Measurements from ENCODE around the gene SH3YL1.

The SH3YL1 gene, protein sequence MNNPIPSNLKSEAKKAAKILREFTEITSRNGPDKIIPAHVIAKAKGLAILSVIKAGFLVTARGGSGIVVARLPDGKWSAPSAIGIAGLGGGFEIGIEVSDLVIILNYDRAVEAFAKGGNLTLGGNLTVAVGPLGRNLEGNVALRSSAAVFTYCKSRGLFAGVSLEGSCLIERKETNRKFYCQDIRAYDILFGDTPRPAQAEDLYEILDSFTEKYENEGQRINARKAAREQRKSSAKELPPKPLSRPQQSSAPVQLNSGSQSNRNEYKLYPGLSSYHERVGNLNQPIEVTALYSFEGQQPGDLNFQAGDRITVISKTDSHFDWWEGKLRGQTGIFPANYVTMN

DNA sequence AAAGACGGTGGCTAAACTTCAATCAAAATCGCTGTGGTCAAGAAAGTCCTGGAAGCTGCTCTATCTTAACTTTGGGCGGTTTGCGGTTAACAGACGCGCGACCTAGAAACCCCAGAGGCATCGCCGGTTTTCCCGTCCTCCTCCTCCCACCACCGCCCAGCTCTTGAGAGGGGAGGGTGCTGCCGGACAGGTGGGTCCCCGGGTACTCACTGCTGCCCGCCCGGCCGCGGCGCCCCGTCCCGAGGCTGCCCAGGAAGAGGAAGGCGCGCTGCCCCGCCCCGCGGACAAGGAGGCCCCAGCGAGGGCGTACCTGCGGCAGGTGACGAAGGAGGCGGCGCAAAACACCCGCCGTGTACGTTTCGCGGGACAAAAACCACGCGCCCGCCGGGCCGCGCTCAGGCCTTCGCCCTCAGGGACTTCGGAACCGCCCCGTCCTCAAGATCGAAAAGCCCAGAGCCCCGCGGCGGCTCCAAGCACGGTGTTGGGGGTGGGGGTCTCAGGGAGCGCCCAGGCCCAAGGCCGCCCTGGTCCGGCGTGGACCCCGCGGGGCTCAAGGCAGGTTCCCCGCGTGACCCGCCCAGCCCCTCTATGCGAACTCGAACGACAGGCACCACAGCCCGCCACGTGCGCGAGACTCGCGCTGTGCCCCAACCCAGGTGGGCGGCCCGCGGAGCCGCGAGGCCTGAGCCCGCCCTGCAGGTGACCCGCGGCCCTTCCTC, at the start of gene SH3YL1:
Gene SH3YL1, minus strand, starts transcription at position 259 of the 719 bp plus-strand sequence. Its CDS starts 48 bp downstream, at position 211.
- no peak for DNase-seq (ENCODE audit: low spot score)

DNA sequence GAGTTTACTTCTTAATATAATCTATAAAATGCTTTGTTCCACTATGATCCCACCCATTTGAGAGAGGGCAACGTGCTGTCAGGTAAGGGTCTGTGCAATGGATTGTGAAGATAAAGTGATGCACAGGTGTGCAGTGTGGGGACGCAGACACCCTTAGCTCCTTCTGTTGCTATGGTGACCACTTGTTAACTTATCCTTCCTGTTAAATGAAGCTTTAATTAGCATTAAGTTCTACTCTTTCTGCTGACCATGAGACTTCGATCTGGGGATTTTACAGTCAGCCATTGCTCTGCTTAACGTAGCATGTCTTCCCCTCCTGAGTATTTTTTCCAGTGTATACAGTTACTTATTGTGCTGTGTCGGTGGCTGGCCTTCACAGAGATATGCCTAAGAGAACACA, 47.2 kb upstream of the SH3YL1 start:
- no peak for DNase-seq (ENCODE audit: low spot score)

DNA sequence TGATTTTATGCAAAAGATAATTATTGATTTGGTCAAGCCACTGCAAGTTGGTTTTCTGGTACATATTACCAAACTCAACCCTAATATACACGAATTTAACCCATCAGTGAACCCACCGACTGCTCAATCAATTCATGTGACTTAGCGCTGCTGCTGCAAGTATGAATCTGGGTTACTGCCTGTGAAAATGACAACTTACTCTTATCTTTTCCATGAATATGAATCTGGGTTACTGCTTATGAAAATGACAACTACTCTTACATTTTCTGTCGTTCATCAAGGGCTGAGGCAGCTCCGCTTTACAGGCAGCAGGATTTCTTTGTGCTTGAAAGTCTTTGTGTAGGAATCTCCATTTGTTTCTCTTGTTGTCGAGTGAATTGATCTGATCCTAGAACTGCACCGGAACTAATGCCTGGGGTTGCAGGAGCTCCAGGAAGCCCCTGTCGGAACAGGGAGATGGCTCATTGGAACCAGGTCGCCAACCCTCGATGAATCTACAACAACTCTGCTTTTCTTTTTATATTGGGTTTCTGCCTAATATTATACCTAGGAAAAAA, 46.2 kb upstream of the SH3YL1 start:
- DNase-seq (ENCODE audit: low spot score) = no peak

DNA sequence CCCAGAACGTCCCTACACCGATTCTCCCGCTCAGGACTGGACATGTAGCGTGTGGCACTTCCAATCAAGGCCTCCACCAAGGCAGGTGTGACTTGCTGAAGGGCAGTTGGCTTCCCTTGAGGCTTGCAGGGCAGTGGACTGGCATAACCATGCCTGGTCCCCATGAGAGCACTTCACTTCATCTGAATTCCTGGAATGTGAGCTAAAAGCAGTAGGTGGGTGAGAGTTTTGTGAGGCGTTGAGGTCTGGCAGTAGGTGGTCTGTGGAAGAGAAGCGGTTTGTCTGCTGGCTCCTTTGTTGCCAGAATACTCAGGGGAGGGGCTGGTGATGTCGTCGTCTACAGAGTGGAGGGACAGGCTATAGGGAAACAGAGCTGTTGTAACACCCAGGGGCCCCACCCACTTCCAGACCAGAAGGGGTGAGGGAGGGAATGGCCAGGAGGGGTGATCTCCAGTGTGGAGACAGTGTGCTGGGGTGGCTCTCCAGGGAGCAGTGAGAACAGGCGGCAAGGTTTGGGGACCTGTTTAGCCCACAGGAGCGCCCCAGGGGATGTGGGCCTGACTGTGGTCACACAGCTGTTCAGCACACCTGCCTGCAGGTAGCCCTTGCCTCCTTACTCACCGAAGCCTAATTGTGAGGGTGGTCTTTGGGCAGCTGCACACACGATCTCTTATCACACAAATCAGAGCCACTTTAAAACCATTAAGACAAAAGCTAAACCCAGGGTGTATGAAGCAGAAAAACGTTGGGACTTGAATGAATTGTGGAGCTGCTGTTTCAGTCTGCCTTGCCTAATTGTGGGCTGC, 45.5 kb upstream of the SH3YL1 start:
- no peak for DNase-seq (ENCODE audit: low spot score)

DNA sequence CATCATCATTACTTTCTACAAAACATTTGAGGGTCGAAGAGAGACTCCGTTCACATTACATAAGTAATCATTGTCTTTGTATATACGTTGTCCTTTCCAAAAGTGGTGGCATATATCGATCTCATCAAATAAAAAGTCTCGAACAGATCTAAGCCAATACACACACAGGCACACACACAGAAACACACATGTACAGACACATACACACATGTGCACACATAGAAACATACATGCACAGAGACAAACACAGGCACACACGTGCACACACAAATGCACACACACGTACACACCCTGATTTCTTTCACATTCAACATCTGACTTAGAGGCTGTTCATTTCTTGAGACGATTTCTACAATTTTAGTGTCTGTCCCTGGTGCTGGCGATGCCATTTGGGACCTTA, 41.5 kb upstream of the SH3YL1 start:
- no peak for DNase-seq (ENCODE audit: low spot score)

DNA sequence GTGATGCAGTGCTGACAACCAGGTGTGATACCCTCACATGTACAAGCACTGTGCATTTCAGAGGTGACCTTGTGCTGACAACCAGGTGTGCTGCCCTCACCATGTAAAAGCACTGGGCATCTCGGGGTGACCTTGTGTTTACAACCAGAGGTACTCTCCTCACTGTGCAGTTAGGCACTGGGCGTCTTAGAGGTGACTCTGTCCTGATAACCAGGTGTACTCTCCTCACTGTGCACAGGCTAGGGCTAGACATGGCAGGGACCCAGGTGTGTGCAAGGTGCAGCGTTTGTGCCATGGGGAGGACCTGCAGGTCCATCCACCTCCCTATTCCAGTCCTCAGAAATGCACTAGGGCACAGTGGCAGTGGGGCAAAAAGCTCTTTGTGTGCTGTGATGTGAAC, 32.5 kb upstream of the SH3YL1 start:
- DNase-seq (ENCODE audit: low spot score) = no peak

DNA sequence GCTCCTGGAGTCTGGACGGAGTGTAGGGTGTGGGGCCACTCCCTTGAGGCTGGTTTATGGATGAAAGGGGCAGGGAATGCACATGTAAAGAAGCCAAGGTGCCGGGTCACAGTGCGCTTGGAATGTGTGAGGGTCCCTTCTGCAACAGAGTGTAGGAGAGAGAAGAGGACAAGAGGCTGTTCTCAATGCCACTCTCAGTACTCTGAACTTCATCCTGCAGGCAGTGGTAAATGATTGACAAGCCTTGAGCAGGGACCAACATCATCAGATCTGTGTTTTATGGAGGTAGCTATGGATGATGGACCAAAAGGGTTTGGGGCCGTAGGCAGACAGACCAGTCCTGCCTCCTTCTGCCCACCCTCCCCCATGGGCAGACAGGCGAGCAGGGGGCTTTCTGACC, 31.3 kb upstream of the SH3YL1 start:
- DNase-seq (ENCODE audit: low spot score) = no peak

DNA sequence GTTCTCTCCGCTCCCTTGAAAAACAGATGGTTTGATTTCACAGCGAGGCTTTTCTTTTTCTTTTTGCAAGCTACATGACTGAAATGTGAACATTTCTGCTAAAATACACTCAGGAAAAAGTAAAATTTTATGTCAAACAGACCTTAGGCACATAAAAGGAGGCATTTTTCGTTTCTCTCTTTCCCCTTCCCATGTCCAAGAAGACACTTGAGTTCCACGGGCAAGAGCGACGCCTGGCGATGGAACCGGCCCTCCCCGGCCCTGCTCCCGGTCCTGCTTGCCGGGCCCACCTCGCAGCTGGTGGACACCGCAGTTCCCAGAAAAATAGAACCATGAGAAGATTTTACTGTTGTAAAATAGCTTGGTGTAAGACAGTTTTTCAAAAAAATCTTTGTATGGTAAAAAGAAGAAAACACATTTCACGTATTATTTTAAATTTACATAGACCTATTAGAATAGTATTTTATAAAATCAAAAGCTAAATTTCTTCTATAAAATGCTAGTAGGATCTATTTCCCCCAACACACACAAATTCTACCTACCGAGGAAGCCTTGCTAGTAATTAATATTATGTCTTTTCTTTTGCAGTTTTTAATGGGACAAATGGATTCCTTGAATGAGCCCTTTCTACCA, 26.4 kb upstream of the SH3YL1 start:
- DNase-seq (ENCODE audit: low spot score) = peak; percentile 87

DNA sequence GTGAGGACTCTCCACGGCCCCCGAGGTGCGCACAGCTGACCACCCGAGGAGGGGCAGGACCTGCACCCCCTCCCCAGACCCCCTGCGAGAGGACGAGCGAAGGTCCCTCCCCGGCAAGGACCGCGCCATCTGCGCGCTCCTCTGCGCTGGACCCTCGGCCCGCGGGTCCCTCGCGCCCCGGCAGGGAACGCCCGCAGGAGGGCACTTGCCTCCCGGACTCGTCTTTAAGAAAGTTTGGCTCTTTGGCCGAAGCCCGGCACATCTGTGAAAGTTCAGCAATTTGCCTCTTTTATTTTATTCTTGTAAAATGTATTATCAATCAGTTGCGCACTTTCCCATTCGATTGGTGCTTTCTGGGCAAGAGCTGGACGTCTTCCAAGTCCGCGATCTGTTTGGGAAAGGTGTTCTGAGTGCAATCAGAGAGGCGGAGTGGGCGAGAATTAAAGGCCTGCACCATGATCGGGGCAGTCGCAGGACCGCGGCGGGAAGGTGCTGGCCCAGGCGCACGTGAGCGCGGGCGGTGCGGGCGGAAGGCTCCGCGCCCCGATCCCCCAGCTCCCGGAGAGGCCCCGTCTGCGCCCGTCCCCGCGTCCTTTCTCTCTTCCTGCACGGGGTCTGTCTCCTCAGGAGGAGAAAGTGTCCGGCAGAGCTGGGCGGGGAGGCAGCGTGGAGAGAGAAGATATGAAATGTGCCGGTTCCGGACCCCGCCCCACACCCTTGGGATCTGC, 25.7 kb upstream of the SH3YL1 start:
- no peak for DNase-seq (ENCODE audit: low spot score)

DNA sequence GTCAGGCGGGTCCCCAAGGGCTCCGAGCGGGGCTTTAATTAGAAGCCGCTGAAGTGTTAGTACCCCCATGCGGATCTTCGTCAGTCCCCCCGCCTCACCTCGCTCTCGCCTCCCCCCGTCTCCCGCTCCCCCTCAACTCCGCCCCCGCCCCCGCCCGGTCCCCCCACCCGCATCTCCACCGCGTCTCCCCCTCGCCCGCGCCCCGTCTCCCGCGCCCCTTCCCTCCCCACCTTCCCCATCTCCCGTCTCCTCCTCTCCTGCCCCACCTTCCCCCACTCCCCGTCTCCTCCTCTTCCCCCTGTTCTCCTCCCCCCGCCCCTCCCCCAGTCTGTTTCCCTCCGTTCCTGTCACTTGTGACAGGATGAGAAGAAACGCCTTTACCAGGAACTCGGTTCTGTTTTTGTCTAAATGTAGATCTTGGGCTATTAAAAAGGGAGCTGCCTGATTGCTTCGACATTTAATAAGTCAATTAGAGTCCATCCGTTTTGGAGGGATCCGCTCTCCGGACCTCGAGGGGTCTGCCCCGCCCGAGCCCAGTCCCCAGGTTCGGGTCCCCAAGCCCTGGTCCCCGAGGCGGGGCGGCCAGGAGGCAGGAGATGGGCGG, 25.0 kb upstream of the SH3YL1 start:
- DNase-seq (ENCODE audit: low spot score) = no peak

DNA sequence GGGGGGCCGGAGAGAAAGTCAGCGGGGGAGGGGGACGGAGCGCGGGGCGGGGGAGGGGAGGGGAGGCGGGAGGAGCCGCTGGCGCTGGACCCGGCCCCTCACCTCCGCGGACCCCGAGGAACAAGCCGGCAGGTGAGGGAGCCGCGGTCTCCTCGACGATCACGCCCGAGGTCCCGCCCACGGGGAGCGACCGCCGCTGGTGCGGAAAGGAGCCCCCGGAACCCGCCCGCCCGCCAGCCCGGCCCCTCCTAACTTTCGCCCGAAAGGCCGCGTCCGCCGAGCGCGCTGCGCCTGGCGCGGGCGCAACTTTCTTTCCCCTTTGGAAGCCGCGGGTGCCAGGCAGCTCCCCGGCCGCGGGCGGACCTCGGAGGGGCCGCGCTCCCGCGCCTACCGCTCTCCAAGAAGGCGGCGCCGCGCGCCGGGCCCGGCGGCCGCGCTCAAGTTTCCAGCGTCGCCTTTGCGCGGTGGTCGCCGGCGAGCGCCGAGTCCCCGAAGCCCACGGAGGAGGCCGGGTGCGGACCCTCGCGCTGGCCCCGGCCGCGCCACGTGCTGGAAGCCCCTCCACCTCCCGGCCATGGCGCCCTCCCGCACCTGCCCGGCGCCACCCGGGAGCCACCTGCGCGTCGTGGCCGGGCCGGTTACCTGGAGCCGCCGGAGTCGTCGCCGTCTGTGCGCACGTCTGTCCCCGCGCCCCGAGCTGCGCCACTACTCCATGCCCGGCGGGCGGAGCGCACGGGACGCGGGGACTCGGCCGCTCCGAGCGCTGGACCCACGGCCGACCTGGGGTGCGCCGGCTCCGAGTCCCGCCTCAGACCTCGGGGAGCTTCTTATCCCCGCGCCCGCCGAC, 24.3 kb upstream of the SH3YL1 start, which contains the start of gene ALKAL2:
Gene ALKAL2, minus strand, starts transcription at position 181 of the 847 bp plus-strand sequence. CDS start 256 bp downstream, outside the sequence.
- no peak for DNase-seq (ENCODE audit: low spot score)

DNA sequence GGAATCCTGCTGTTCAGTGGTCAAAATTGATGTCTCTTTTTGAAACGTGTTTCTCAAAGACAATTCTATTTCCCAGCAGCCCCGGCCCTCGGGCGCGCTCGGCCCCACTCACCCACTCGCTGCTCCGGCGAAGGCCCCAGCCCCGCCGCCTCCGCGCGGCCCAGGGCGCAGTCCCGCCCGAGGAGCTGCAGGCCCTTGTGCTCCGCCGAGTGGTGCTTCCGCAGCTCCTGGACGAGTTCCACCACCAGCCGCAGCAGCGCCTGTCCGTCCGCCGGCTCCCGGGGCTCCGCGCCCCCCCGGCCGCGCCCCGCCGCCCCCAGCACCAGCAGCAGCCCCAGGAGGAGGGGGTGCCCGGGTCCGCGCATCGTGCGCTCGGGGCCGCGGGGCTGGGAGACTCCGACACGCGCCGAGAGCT, 23.6 kb upstream of the SH3YL1 start:
- peak; percentile 24 for DNase-seq (ENCODE audit: low spot score)

DNA sequence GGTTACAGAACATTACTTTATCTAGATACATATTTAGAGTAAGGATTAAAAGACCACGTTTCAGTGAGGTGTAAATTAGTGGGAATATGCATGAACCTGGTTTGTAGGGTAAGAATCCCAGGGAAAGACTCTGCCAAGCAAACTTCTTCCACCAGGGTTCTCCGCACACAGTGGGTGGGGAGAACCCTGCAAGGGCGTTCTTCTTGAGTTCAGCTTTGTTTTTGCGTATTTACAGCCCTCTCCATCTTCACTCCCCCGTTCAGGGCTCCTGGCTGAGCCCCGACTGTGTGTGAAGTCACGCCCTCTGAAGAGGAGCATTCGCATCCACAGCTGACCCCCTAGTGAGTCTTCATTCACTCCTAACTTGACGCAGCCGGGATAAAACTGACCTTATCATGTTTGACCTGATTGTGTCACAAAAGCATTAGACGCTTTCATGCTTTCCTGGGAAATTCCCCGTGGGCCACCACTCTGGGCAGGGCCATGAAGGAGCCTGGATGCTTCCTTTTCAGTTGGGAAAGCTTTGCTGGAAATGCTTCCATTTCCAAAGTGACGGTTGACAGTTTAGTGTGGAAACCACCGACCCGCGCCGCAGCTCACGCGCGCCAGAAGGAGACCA, 23.1 kb upstream of the SH3YL1 start:
- DNase-seq (ENCODE audit: low spot score) = no peak

DNA sequence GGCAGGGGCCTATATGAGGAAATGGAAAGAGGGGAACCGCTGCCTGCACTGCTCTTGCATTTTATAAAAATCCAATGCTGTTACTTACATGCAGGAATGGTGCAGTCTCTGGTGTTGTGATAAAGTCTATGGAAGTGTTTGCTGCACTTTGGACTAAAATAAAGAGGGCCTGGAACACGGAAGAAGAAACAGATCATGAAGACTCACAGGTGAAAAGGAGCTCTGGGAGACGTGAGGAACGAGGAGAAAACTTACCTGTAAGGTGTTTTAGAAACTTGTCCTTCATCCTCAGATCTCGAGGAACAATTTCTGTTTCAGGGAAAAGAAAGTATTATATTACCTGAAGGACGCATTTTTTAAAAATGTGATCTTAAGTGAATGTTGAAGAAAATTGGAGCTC, 22.2 kb upstream of the SH3YL1 start:
- no peak for DNase-seq (ENCODE audit: low spot score)

DNA sequence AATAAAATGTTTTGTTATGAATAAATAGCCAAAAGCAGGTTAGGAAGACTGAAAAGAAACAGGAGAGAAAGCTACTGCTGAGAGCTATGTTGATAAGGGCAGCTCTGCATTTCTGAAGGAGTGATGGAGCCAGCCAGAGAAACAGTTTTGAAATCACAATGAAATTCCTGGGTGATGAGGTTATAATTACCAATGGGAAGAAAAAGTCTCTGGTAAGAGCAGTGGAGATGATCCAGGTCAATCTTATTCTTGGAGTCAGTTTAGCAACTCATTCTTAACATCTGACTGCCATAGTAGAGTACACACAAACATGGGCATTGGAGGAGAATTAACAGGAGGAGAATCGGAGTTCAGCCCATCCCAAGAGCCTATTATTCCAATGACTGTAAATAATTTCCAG, 21.7 kb upstream of the SH3YL1 start:
- no peak for DNase-seq (ENCODE audit: low spot score)

DNA sequence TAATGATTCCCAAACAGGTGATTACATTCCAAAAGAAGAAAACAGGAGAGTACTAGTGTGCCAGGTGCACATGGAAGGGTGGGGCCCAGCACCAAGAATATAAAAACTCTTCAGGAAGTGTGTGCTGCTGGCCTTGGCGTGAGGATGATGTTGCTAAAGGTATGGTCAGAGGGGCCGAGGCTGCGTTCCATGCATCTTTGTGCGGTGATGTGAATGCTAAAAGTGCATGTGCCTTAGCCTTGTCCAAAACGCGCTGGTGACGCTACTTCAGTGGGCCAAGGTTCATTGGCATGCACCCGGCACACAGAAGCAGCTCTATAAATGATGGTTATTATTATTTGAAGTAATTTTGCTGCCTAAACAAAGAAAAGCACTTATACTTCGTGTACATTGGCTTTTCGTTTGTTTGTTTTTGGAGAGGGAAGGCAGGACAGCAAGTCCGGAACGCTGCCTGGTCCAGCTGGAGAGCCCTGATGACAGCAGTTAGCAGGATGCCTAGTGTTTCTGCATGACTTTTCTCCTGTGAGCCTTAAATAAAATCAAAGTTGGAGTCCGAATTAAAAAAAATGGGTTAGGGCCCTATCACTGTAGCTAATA, 21.2 kb upstream of the SH3YL1 start:
- DNase-seq (ENCODE audit: low spot score) = no peak

DNA sequence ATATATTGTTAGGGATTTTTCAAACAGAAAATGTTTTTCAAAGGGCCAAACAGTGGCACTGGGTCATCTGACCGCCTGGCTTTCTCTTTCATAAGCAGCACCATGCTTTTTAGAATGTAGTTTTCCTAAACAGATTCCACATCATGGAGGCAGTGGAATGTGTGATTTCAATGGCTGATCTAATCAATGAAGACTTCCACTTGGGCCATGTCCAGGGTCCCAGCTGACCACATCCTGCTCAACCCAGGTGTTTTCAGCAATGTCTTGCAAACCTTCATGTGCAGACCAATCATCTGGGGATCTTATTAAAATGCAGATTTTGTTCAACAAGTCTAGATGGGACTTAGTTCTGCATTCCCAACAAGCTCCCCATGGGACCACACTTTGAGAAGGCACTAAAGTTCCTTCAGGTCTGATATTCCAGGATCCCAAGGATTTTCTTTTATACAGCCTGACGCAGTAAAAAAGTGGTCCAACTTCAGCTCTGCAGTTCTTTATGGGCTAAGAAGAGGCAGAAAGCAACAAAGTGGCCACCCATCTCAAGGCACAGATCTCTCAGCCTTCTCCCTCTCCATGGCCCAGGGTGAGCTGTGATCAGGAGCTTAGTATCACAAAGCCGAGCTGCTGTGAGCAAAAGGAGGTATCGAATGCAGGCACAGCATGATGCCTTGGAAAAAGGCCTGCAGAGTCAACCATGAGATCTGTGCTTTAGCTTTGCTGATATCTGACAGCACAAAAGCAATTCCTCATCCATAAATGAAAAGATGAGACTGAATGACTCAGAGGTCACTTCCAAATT, 20.4 kb upstream of the SH3YL1 start:
- no peak for DNase-seq (ENCODE audit: low spot score)

All from globus pallidus (tissue), 1 donor.